Lung microvascular endothelial cell (primary cell): ENCODE results near the gene EIF2D. TPM values are rescaled to one million over a fixed set of nuclear protein-coding genes. Genes with fewer than 3 reads are reported as not detected.
"Not testable (repeated sequence)": the region's sequence is repeated elsewhere in the genome, so short reads cannot be mapped to it uniquely, and the experiment has no call there.

Source experiments
- DNase-seq, 2 donors: peaks; one replicate each; pipeline versions ENCODE4 v3.0.0 to v3.0.0-alpha.2; 2010; ENCODE audit warnings: low read depth in 2 of 2
- total RNA-seq: library from RNA; depleted of rRNA; stranded (reverse); fragments of >200 nt; gene quantifications from 2 replicates; pipeline ENCODE4 v1.2.1, GENCODE V29; 2014

Gene EIF2D
- total RNA-seq, 1 donor from 2014 or later, result 45.4 TPM

DNA sequence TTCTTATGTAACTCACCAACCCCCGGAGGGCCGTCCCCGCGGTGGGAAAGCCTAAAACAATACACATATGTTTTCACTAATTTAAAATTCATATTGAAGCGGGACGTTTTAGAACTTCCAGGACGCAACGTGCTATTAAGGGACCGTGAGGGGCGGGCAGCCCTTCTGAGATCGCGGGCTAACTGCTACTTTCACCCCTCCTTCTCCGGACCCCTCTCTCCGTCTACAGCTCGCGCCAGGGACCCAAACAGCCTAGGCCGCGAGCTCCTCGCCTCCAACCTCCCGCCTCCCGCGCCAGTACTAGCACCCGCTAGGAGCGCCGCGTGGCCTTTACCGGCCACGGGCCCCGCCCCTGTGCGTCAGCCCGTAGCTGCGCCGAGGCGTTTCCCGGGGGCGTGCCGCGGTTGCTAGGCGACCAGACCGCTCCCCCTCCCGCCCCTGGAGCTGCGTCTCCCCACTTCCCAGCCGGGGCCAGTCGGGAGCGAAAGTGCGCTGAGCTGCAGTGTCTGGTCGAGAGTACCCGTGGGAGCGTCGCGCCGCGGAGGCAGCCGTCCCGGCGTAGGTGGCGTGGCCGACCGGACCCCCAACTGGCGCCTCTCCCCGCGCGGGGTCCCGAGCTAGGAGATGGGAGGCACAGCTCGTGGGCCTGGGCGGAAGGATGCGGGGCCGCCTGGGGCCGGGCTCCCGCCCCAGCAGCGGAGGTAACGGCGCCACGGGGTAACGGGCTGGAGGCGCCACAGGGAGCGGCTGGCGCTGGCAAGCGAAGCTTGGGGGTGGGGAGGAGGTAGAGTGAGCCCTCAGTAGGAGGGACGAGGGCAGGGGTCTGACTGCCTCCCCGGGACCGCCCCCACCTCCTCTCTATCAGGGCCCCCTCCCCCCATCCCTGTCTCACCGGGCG is 23.1 kb upstream of the EIF2D start, which contains the start of gene DYRK3:
Gene DYRK3 (plus strand): TSS at position 457 of the 898 bp plus-strand sequence. CDS start 168 bp downstream, at position 625.
- peak; percentile 94 to 95 for DNase-seq

DNA sequence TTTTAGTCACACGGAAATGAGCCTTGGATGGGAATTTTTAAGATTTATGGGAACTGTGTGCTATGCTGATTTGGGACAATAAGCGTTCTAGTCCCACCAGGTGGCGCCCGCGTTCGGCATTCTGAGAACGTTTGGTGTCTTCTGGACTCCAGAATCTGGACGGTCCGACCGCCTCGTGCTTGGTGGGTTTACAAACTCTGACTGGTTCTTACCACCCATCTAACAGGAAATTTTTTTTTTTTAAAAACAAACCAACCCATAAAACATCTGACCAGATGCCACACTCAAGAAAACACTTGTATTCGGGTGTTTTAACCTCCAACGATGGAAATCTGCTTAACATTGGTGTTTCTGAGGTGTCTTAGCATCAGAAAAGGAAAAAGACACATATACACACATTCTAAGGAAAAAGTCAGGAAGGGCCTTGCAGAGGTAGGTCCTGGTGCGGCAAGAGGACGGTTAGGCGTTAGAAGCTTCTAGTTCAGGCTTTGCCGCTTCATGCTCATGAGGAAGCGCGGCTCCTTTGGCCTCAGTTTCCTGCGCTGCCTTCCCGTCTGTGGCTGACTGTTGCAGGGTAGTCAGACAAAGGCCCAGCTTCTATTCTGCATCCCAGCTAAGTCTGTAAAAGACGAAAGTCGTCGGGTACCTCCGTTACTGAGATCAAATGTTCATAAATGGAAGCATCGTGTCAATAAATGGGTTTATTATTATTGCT is 22.3 kb upstream of the EIF2D start:
- DNase-seq, result peak; percentile 87 to 90

DNA sequence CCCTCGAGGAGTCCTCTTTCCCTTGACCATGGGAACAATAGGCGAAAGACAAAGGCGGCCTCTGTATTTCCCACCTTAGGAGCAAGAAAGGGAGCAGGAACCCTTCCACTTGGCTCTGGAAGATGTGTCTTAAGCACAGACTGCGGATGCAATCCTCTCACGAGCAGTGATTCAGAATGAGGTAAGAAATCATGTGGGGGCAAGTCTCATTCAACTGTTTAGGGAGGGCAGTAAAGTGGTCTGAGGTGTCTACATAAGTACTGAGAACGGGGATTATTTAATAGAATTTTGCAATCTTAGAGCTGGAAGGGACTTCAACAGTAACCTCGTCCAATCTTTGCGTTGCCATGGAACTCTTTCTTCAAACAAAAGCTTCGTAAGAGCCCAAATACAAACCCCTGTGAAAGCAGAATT is 21.4 kb upstream of the EIF2D start:
- DNase-seq, result peak in 1 of 2 donors; percentile 82

DNA sequence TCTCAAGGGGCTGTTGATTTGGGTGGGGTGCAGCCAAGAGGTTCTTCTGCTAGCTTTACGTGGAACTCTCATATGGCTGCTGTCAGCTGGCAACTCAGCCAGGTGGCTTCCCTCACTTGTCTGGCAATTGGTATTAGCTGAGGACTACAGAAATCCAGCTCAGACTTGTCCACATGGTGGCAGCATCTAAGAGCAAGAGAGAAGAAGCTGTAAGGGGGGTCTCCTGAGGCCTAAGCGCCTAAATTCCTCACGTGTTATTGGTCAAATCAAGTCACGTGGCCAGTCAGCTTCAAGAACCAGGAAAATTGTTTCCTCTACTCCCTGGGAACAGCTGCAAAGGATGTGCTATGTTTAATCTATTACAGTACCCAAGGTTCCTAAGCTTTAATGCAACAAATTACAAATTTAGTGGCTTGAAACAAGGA is 18.8 kb upstream of the EIF2D start:
- DNase-seq, result peak; percentile 79 to 91

DNA sequence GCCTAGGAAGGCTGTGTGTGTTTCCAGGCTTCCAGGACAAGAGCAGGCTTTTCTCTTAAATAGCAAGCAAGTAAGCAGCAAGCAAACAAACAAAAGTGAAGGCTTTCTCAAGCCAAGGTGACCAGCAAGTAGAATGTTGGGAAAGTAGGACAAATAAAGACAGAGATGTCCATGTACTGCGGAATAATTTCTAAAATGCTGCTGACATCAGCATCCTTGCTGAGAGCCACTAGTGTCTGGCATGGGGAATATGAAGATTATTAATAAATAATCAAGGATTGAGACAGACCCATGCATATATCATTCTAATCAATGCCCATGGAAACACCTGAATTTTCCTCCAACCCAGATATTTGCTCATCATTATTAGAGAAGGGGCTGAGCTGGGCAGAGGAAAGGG is 16.7 kb upstream of the EIF2D start:
- DNase-seq, result no peak

DNA sequence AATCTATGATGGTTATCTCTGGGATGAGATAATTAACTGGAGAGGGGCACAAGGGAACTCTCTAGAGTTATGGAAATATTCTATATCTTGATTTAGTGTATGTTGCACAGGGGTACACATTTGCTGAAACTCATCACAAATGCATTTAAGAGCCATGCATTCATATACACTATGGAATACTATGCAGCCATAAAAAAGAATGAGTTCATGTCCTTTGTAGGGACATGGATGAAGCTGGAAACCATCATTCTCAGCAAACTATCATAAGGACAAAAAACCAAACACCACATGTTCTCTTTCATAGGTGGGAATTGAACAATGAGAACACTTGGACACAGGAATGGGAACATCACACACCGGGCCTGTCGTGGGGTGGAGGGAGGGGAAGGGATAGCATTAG is 14.1 kb upstream of the EIF2D start:
- DNase-seq, result not testable (repeated sequence)

GRCh38 chr1:206609229-206609991 is 2.9 kb downstream of the EIF2D start:
- peak; percentile 64 to 84 for DNase-seq

- DNase-seq, result peak; percentile 57 to 72
These were observed 4.1 kb downstream of the EIF2D start for GRCh38 chr1:206608108-206608698.

DNA sequence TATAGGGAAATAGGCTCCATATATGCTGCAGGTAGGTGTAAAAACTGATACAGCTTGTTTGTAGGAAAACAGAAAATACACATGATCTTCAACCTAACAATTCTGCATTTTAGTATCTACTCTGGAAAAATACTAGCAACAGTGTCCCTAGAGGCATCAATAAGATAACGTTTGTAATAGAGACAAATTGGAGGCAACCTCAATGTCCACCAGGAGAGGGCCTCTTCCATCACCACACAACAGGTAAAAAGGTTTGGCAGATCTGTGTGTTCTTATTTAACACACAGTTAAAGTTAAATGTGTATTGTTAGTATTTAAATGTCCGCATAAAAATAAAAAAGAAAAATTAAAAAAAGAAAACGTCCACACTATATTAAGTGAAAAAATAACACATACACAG is 5.4 kb downstream of the EIF2D start:
- peak; percentile 32 to 68 for DNase-seq

DNA sequence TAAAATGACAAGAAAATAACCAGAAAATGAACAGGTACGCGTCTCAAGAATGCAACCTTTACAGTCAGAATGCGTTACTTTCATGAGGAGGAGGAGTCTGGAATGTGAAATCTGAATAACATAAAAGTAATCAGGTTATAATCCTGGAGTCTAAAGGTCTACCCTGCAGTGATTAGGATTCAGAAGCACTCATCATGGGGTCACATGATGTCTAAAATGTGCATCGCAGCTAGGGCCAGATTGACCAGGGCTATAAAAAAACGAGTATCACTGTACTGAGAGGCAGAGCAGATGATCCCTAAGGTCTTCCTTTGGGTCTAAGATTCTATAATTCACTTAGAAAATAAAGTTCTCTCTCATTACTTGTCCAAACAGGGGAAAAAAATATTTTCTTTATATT is 7.4 kb downstream of the EIF2D start:
- no peak for DNase-seq

DNA sequence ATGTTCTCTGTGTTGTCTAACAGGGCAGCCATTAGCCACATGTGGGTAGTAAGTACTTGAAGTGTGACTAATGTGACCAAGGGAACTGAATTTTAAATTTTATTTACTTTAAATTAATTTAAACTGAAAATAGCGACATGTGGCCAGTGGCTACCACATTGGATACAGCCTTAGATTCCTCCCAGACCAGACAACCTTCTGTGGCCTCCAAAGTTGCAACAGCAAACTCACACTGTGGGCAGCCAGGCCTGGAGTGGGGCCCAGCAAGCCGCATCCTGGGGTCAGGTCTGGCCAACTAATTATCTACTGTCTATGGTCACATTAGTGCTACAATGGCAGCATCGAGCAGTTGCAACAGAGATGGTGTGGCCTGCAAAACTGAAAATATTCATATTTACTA is 11.7 kb downstream of the EIF2D start:
- DNase-seq, result no peak

DNA sequence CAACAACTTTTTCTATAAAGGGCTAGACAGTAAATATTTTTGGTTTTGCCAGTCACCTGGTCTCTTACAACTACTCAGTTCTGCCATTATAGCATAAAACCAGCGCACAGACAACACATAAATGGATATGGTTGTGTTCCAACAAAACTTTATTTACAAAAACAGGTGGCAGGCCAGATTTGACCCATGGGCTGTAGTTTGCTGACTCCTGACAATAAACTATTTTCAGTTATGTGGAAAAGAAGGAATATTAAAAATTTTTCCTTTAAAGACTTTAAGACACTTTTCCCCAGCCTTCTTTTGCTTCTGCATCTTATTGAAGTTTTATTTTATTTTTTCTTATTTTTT is 16.0 kb downstream of the EIF2D start:
- DNase-seq, result no peak

GRCh38 chr1:206595581-206596318 is 16.5 kb downstream of the EIF2D start:
- no peak for DNase-seq

DNA sequence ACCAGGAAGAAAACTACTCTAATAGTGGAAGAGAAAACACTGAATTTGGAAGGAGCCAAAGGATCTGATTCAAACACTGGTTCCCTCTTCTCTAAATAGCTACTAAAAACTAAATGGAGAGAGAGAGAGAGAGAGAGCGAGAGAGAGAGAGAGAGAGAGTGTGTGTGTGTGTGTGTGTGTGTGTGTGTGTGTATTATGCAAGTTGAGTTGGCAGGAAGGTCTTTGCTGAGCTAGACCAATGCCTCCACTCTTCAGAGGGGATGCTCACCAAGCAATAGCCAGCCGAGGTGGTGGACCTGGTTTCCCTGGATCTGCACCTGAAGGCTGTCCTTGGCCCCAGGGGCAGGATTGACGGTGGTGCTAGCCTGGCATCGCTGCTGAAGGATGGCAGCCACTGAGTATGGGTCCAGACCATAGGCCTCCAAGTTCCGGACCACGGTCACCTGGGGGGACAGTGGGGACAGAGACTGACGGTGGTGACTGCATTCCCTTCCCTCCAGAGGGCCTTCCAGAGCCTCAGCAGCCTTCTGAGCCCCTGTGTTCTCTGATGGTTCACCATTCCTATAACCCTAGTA is 18.8 kb downstream of the EIF2D start:
- no peak for DNase-seq

GRCh38 chr1:206591696-206592095 is 20.6 kb downstream of the EIF2D start:
- no peak for DNase-seq

GRCh38 chr1:206591226-206591625 is 21.0 kb downstream of the EIF2D start:
- no peak for DNase-seq

- DNase-seq, result peak in 1 of 2 donors; percentile 54
These were observed 22.1 kb downstream of the EIF2D start for GRCh38 chr1:206590025-206590758.

DNA sequence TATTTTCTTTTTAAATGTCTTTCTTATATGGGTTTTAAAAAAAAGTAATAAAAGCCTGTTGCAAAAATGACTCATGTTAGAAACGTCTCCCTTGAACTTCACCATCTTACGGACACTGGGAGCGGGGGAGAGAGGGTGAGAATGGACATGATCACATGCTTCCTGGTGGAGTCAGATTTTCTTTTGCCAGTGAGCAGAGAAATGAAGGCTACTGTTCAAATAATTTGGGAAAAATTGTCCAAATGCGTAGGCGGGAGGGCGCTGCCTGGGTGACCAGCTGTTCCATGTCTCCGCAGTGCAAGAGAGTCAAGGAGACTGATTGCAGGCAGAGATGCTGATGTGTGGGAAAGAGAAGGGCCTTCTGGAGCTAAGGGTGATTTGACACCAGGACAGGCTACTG is 23.1 kb downstream of the EIF2D start:
- peak in 1 of 2 donors; percentile 77 for DNase-seq

DNA sequence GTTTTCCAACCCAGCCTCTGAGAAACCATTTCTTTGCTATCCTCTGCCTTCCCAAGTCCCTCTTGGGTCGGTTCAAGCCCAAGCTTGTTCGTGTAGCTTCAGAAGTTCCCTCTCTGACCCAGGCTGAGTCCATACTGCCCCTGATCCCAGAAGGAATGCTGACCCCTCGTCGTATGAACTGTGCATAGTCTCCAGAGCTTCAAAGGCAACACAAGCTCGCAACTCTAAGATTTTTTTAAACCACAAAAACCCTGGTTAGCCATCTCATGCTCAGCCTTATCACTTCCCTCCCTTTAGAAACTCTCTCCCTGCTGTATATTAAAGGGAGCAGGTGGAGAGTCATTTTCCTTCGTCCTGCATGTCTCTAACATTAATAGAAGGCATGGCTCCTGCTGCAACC is 23.8 kb downstream of the EIF2D start:
- no peak for DNase-seq

- DNase-seq, result no peak
These were observed 24.4 kb downstream of the EIF2D start for GRCh38 chr1:206587904-206588303.
